GM12873 (cell line): ENCODE measurements around the gene TSPAN14.

ENCODE experiments used
- CTCF ChIP-seq: IDR thresholded peaks from 2 replicates; pipeline ENCODE4 v1.5.1; 2012; ENCODE audit warnings: low read depth, mild to moderate bottlenecking, moderate library complexity, low read length, control low read depth; ENCODE audit not compliant: insufficient read depth; ENCODE audit errors: missing control alignments

The TSPAN14 gene

GRCh38 chr10:80491251-80492102 lies 37.4 kb downstream of the TSPAN14 start:
- no peak for TF ChIP-seq CTCF

GRCh38 chr10:80492848-80493521 lies 38.9 kb downstream of the TSPAN14 start:
- TF ChIP-seq CTCF, result no peak

- no peak for TF ChIP-seq CTCF
Measured at GRCh38 chr10:80493522-80494051, 39.5 kb downstream of the TSPAN14 start.

- TF ChIP-seq CTCF, result no peak
Measured at GRCh38 chr10:80496555-80497172, 42.6 kb downstream of the TSPAN14 start.

GRCh38 chr10:80497187-80498077 lies 43.3 kb downstream of the TSPAN14 start:
- TF ChIP-seq CTCF, result no peak

- no peak for TF ChIP-seq CTCF
Measured at GRCh38 chr10:80498078-80498832, 44.1 kb downstream of the TSPAN14 start.
